Endothelial cell (in vitro differentiated cells): ENCODE measurements around the gene LSM12. TPM values are rescaled to one million over a fixed set of nuclear protein-coding genes. Genes with fewer than 3 reads are reported as not detected.
A peak's percentile ranks its signal among the peaks of the same experiment; 100 is the strongest.

ENCODE experiments used
- DNase-seq: peaks from one replicate; pipeline ENCODE4 v3.0.0; 2021; ENCODE audit warnings: low spot score
- H3K27ac Mint-ChIP-seq: one replicate; pipeline ENCODE4 v1.8.0; 2021; ENCODE audit warnings: mixed read lengths, inconsistent platforms; ENCODE audit not compliant: unreplicated experiment
- H3K27me3 Mint-ChIP-seq: one replicate; pipeline ENCODE4 v1.8.0; 2021; ENCODE audit warnings: mild to moderate bottlenecking, moderate library complexity, mixed read lengths, inconsistent platforms; ENCODE audit not compliant: unreplicated experiment
- H3K36me3 Mint-ChIP-seq: one replicate; pipeline ENCODE4 v1.8.0; 2021; ENCODE audit warnings: mild to moderate bottlenecking, low read depth, mixed read lengths, inconsistent platforms; ENCODE audit not compliant: unreplicated experiment
- H3K4me1 Mint-ChIP-seq: one replicate; pipeline ENCODE4 v1.8.0; 2021; ENCODE audit warnings: mild to moderate bottlenecking, mixed read lengths, inconsistent platforms; ENCODE audit not compliant: unreplicated experiment
- H3K4me3 Mint-ChIP-seq: one replicate; pipeline ENCODE4 v1.8.0; 2021; ENCODE audit warnings: mild to moderate bottlenecking, mixed read lengths, inconsistent platforms; ENCODE audit not compliant: unreplicated experiment
- H3K9me3 Mint-ChIP-seq: one replicate; pipeline ENCODE4 v1.8.0; 2021; ENCODE audit warnings: mixed read lengths, inconsistent platforms; ENCODE audit not compliant: unreplicated experiment
- total RNA-seq: library from RNA; stranded (reverse); fragmentation: NEBNext Ultra II Directional; extraction: Animal tissue kit (Norgen Biotek cat#: 25700); gene quantifications from one replicate; pipeline ENCODE4 v1.2.1, GENCODE V29; 2021; ENCODE audit not compliant: unreplicated experiment
- TF ChIP-seq, protein P1 (sequence below): fragments of 200-600 bp; sonication (generic); IDR thresholded peaks from one replicate; pipeline ENCODE4 v1.5.0; 2021; ENCODE audit warnings: antibody characterized with exemption; ENCODE audit not compliant: unreplicated experiment

Gene LSM12
- total RNA-seq, 1 donor from 2014 or later, result 63.0 TPM

- no peak overlapping the region for H3K27ac Mint-ChIP-seq
- H3K4me3 Mint-ChIP-seq, result no peak overlapping the region
- no peaks in the 10 kb centered on the region for H3K36me3 Mint-ChIP-seq
- no peaks in the 10 kb centered on the region for H3K9me3 Mint-ChIP-seq
- peaks cover 59% of the 10 kb centered on the region for H3K4me1 Mint-ChIP-seq
- H3K27me3 Mint-ChIP-seq, result peaks cover 15% of the 10 kb centered on the region
- no peak for DNase-seq
- TF ChIP-seq, protein P1, sequence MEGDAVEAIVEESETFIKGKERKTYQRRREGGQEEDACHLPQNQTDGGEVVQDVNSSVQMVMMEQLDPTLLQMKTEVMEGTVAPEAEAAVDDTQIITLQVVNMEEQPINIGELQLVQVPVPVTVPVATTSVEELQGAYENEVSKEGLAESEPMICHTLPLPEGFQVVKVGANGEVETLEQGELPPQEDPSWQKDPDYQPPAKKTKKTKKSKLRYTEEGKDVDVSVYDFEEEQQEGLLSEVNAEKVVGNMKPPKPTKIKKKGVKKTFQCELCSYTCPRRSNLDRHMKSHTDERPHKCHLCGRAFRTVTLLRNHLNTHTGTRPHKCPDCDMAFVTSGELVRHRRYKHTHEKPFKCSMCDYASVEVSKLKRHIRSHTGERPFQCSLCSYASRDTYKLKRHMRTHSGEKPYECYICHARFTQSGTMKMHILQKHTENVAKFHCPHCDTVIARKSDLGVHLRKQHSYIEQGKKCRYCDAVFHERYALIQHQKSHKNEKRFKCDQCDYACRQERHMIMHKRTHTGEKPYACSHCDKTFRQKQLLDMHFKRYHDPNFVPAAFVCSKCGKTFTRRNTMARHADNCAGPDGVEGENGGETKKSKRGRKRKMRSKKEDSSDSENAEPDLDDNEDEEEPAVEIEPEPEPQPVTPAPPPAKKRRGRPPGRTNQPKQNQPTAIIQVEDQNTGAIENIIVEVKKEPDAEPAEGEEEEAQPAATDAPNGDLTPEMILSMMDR, result no peak
Observed at GRCh38 chr17:44112284-44113280, 46.1 kb upstream of the LSM12 start.

- no peak for DNase-seq
- TF ChIP-seq, protein P1, result no peak
- H3K27me3 Mint-ChIP-seq, result peaks cover 16% of the 10 kb centered on the region
- H3K9me3 Mint-ChIP-seq, result no peaks in the 10 kb centered on the region
- no peak overlapping the region for H3K27ac Mint-ChIP-seq
- H3K36me3 Mint-ChIP-seq, result no peaks in the 10 kb centered on the region
- peaks cover 55% of the 10 kb centered on the region for H3K4me1 Mint-ChIP-seq
- no peak overlapping the region for H3K4me3 Mint-ChIP-seq
Observed at GRCh38 chr17:44111777-44112176, 45.3 kb upstream of the LSM12 start.

DNA sequence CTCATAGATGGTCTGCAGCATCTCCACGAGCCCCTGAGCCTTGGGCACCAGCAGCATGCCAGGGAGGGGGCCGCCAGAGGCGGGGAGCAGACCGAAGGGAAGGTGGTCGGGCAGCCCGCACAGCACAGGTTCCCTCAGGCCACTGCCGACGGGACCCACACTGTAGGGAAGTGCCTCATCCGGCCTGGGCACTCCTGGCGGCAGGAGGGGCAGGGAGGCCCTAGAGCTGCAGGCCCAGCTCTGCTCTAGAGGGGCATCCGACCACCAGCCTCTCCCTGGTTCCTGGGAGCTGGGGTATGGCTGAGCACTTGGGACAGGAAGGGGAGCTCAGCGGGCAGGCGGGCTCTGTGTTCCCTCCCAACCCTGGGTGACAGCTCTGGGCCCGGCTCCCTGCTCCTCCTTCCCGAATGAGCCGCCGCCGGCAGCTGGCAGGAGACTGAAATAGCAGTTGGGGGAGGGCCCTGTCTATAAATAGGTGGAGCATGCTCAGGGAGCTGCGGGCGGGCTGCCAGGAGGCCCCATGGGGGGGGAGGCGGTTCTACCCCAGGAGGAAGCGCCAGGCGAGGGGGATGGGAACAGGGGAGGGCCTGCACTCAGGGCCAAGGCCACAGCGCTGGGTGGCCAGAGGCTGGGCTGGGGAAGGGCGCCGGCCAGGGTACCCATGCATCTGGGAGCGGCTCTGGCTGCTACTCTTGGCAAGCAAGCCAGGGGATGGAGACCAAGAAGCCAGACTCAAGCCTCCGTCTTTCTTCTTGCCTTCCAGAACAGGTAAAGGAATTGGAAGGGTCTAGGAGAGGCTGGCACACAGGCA lies 44.6 kb upstream of the LSM12 start:
- Mint-ChIP-seq H3K27ac (no peak overlapping the region), H3K9me3 (no peaks in the 10 kb centered on the region), H3K27me3 (peaks cover 16% of the 10 kb centered on the region), H3K36me3 (no peaks in the 10 kb centered on the region), H3K4me3 (no peak overlapping the region), H3K4me1 (peaks cover 49% of the 10 kb centered on the region)
- TF ChIP-seq, protein P1, result no peak
- DNase-seq, result peak; percentile 42

GRCh38 chr17:44110011-44110686 lies 43.7 kb upstream of the LSM12 start:
- no peaks in the 10 kb centered on the region for H3K9me3 Mint-ChIP-seq
- no peaks in the 10 kb centered on the region for H3K36me3 Mint-ChIP-seq
- H3K27ac Mint-ChIP-seq, result no peak overlapping the region
- H3K4me3 Mint-ChIP-seq, result no peak overlapping the region
- peaks cover 47% of the 10 kb centered on the region for H3K4me1 Mint-ChIP-seq
- TF ChIP-seq, protein P1, result no peak
- H3K27me3 Mint-ChIP-seq, result peaks cover 14% of the 10 kb centered on the region
- DNase-seq, result no peak
